SJCRH30 (cell line): Measurements from ENCODE around the gene DNPH1. TPM values are rescaled to one million over a fixed set of nuclear protein-coding genes. Genes with fewer than 3 reads are reported as not detected.

Source experiments
- DNase-seq, 2 experiments: peaks; one replicate each; pipeline ENCODE4 v3.0.0-alpha.2; 2015 to 2020
- H3K27ac ChIP-seq: fragments of 250-450 bp; sonication (Bioruptor Pico); 2 replicates; pipeline ENCODE4 v1.5.1; 2020; ENCODE audit warnings: mild to moderate bottlenecking, moderate library complexity
- H3K27me3 ChIP-seq: fragments of 250-450 bp; sonication (Bioruptor Pico); 2 replicates; pipeline ENCODE4 v1.5.1; 2020; ENCODE audit warnings: mild to moderate bottlenecking, moderate library complexity
- H3K36me3 ChIP-seq: fragments of 250-450 bp; sonication (Bioruptor Pico); 2 replicates; pipeline ENCODE4 v1.5.1; 2020; ENCODE audit warnings: mild to moderate bottlenecking, moderate library complexity
- H3K4me1 ChIP-seq: fragments of 250-450 bp; sonication (Bioruptor Pico); 2 replicates; pipeline ENCODE4 v1.5.1; 2020; ENCODE audit warnings: mild to moderate bottlenecking, moderate library complexity
- H3K4me3 ChIP-seq: fragments of 250-450 bp; sonication (Bioruptor Pico); 2 replicates; pipeline ENCODE4 v1.5.1; 2020; ENCODE audit warnings: mild to moderate bottlenecking, moderate library complexity
- H3K9me3 ChIP-seq: fragments of 250-450 bp; sonication (Bioruptor Pico); replicated peaks from 2 replicates; pipeline ENCODE4 v1.5.1; 2020; ENCODE audit warnings: mild to moderate bottlenecking, moderate library complexity
- total RNA-seq: library from RNA; depleted of rRNA; stranded (reverse); fragments of >200 nt; shearing (Covaris generic); gene quantifications from 2 replicates; pipeline ENCODE4 v1.2.3, GENCODE V29; 2014

The DNPH1 gene
- total RNA-seq, 1 experiment from 2014 or later: 23.8 TPM

DNA sequence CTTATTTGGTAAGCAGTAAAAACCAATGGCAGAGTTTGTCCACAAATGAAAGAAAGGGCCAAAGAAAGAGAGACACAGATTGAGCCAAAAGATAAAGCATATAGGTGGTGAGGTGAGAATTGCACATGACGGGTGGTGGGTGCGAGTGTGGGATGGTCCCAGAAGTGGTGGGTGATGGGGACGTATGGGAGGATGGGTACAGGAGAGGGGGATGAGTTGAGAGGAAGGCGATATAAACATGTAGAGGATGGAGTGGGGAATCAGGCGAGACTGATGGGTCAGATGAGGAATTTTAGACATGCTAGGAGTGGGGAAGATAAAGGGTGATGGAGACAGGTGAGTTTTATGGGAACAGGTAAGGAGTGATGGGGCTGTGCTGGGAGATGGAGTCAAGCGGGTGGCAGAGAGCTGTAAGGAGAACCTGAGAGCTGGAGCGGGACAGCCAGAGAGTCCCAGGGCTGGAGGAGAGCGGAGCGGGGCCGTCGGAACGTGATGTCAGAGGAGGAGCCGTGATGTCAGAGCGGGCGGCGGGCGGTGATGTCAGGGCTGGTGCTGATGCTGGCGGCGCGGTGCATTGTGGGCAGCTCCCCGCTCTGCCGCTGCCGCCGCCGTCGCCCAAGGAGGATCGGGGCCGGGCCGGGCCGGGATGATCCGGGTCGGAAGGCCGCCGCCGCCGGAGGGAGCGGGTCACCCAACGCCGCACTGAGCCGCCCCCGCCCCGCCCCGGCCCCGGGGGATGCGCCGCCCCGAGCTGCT, 13.8 kb upstream of the DNPH1 start, which contains the start of gene TTBK1:
TTBK1 (plus strand) TSS at position 574 of the 756 bp plus-strand sequence. CDS start 3,180 bp downstream, outside the sequence.
- no peaks in the 10 kb centered on the region for H3K36me3 ChIP-seq
- H3K27me3 ChIP-seq: peaks cover 5% of the 10 kb centered on the region
- DNase-seq: no peak
- H3K9me3 ChIP-seq: no peaks in the 10 kb centered on the region
- H3K4me3 ChIP-seq: no peak within 1 kb of the TSS
- H3K4me1 ChIP-seq: no peaks in the 10 kb centered on the region
- no peak within 1 kb of the TSS for H3K27ac ChIP-seq

DNA sequence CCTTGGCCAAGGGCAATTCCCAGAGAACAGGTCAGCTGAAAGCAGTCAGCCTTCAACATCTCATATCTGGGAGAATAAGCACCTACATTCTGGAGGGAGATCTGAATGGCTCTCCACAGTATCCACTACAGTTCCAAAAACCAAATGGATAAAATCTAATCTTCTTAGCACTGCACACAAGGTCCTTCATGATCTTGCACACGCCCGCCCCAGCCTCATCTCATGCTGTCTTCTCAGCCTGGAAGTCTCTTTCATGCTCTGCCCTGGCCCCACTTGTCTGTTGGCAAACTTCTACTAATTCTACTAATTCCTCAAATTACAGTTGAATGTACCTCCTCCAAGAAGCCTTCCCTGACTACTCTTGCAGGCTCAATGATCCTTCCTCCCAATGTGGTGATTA, 12.2 kb upstream of the DNPH1 start:
- Histone ChIP-seq H3K4me3 (no peak overlapping the region), H3K27ac (no peak overlapping the region), H3K9me3 (no peaks in the 10 kb centered on the region), H3K27me3 (peaks cover 10% of the 10 kb centered on the region; the same call in 1 of the 2 replicates), H3K4me1 (no peaks in the 10 kb centered on the region), H3K36me3 (no peaks in the 10 kb centered on the region)
- no peak for DNase-seq

DNA sequence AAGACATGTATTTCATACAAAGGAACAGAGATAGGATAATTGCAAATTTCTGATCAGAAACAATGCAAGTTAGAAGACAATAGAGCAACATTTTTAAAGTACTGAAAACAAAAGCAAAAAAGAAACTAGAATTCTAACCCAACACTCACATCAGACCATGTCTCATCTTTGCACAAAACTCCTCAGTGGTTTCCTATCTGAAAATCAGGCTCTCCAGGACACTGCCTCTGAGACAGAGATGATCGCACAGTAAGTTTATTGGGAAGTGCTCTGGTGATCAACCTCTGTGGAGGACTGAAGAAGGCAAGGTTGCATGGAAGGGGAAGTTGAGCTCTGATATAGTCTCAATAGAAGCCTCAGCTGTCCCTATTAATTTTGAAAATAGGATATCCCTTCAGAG, 11.7 kb upstream of the DNPH1 start:
- no peaks in the 10 kb centered on the region for H3K36me3 ChIP-seq
- no peak overlapping the region for H3K4me3 ChIP-seq
- H3K9me3 ChIP-seq: no peaks in the 10 kb centered on the region
- H3K27ac ChIP-seq: no peak overlapping the region
- no peaks in the 10 kb centered on the region for H3K4me1 ChIP-seq
- peaks cover 13% of the 10 kb centered on the region for H3K27me3 ChIP-seq
- DNase-seq: no peak

GRCh38 chr6:43239054-43239453, 9.8 kb upstream of the DNPH1 start:
- Histone ChIP-seq H3K9me3 (no peaks in the 10 kb centered on the region), H3K27ac (no peak overlapping the region), H3K27me3 (peaks cover 8% of the 10 kb centered on the region; the same call in 1 of the 2 replicates), H3K4me3 (no peak overlapping the region), H3K4me1 (no peaks in the 10 kb centered on the region), H3K36me3 (no peaks in the 10 kb centered on the region)
- no peak for DNase-seq

- DNase-seq: no peak
- no peaks in the 10 kb centered on the region for H3K9me3 ChIP-seq
Observed at GRCh38 chr6:43235841-43236240, 6.6 kb upstream of the DNPH1 start.

DNA sequence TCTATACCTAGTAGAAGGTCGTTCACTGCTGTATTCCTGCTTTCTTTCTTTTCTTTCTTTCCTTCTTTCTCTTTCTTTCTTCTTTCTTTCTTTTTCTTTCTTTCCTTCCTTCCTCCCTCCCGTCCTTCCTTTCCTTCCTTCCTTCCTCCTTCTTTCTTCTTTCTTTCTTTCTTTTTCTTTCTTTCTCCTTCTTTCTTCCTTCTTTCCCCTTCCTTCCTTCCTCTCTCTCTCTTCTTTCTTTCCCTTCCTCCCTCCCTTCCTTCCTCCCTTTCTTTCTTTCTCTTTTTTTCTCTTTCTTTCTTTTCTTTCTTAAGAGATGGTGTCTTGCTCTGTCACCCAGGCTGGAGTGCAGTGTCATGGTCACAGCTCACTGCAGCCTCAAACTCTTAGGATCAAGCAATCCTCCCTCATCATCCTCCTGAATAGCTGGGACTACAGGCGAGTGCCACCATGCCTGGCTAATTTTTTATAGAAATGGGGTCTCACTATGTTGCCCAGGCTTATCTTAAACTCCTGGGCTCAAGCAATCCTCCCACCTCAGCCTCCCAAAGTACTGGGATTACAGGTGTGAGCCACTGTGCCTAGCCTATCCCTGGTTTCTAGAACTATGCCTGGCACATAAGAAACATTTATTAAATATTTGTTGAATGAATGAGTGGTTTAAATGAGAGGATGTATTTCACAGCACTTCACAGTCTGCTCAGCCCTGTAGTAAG, 2.6 kb upstream of the DNPH1 start:
- Histone ChIP-seq H3K9me3 (no peaks in the 10 kb centered on the region), H3K27me3 (peaks cover 3% of the 10 kb centered on the region; the same call in 1 of the 2 replicates), H3K36me3 (no peaks in the 10 kb centered on the region), H3K4me3 (no peak overlapping the region), H3K27ac (no peak overlapping the region), H3K4me1 (no peaks in the 10 kb centered on the region)
- no peak for DNase-seq

More at GRCh38 chr6:43235841-43236240, 6.6 kb upstream of the DNPH1 start:
- H3K4me1 ChIP-seq: no peaks in the 10 kb centered on the region
- H3K4me3 ChIP-seq: no peak overlapping the region
- H3K36me3 ChIP-seq: no peaks in the 10 kb centered on the region
- H3K27me3 ChIP-seq: peaks cover 8% of the 10 kb centered on the region; the same call in 1 of the 2 replicates
- no peak overlapping the region for H3K27ac ChIP-seq

- DNase-seq: no peak
- H3K9me3 ChIP-seq: no peaks in the 10 kb centered on the region
- no peaks in the 10 kb centered on the region for H3K4me1 ChIP-seq
- H3K27me3 ChIP-seq: peaks cover under 1% of the 10 kb centered on the region; the same call in 1 of the 2 replicates
- H3K4me3 ChIP-seq: no peak overlapping the region
- H3K27ac ChIP-seq: no peak overlapping the region
- H3K36me3 ChIP-seq: no peaks in the 10 kb centered on the region
Observed at GRCh38 chr6:43231053-43231452, 1.8 kb upstream of the DNPH1 start.

DNA sequence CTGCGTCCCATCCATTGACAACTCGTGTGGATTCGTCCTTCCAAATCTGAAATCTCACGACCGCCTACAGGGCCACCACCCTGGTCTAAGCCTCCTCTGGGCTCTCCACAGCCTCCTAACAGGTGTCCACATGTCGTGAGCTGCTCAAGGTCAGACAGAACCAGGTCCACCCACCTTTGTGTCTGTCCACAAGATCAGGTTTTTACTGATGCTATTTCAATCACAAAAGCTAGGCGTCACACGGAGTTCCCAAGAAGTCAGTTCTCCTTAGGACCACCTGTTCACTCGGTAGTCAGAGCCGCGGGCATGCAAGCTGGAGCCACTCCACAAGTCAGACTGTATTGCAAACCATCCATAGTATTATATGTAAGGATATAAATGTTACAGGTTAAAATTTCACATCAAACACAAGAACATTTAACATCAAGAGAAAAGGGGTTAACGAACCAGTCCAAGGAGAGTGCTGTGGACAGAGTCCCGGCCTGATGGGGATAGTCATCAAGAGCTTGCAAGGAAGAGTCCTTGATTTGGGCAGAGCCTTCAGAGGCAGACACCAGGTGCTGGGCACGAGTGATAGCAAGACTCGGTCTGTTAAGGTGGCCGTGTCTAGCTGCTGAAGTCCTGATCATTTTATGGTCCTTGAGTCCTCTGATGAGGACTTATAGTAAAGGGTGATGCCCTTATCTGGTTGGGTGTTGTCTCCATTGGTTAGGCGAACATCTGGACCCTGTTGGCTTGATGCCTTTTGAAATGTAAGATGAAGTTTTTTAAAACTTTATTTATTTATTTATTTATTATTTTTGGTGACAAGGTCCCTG, 731 bp upstream of the DNPH1 start:
- Histone ChIP-seq H3K4me3 (peak overlapping the region; percentile 64), H3K27me3 (no peaks in the 10 kb centered on the region), H3K4me1 (no peaks in the 10 kb centered on the region), H3K27ac (no peak overlapping the region), H3K9me3 (no peaks in the 10 kb centered on the region), H3K36me3 (no peaks in the 10 kb centered on the region)
- DNase-seq: no peak

GRCh38 chr6:43226192-43226851, 3.0 kb downstream of the DNPH1 start:
- no peak for DNase-seq
- Histone ChIP-seq H3K4me1 (no peaks in the 10 kb centered on the region), H3K36me3 (0 out of 2 replicates have a peak, but pooled peaks cover 2% of the 10 kb centered on the region)

GRCh38 chr6:43223175-43223574, 6.1 kb downstream of the DNPH1 start:
- no peak overlapping the region for H3K27ac ChIP-seq
- no peak for DNase-seq
- H3K36me3 ChIP-seq: peaks cover 2% of the 10 kb centered on the region; the same call in 1 of the 2 replicates
- no peaks in the 10 kb centered on the region for H3K4me1 ChIP-seq
- no peak overlapping the region for H3K4me3 ChIP-seq
- no peaks in the 10 kb centered on the region for H3K9me3 ChIP-seq
- no peaks in the 10 kb centered on the region for H3K27me3 ChIP-seq

More at GRCh38 chr6:43226192-43226851, 3.0 kb downstream of the DNPH1 start:
- Histone ChIP-seq H3K9me3 (no peaks in the 10 kb centered on the region), H3K27ac (no peak overlapping the region), H3K27me3 (no peaks in the 10 kb centered on the region), H3K4me3 (no peak overlapping the region)

DNA sequence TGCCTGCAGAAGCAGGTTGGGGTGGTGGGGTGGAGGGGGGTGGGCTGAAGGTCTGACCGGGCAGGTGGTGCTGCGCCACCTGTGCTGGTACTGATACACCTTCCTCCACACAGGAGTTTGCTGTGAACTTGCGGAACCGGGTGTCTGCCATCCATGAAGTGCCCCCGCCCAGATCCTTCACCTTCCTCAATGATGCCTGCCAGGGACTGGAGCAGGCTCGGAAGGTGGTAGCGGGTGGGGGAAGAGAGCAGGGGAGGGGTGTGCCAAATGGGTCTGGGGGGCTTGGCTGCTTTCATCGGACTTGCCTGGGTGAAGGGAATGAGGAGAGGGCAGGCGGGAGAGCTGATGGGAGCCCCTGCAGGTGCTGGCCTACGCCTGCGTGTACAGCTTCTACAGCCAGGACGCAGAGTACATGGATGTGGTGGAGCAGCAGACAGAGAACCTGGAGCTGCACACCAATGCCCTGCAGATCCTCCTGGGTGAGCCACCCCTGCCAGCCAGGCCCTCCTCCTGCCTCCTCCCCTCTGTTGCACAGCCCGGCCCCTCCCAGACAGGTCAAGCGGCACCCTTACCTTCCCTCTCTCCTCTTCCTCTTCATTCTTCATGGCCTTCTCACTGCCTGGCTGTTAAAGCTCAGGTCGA, 6.7 kb downstream of the DNPH1 start:
- no peak overlapping the region for H3K27ac ChIP-seq
- H3K4me3 ChIP-seq: no peak overlapping the region
- no peak for DNase-seq
- H3K27me3 ChIP-seq: no peaks in the 10 kb centered on the region
- H3K4me1 ChIP-seq: no peaks in the 10 kb centered on the region
- H3K36me3 ChIP-seq: peaks cover 2% of the 10 kb centered on the region; the same call in 1 of the 2 replicates
- H3K9me3 ChIP-seq: no peaks in the 10 kb centered on the region

DNA sequence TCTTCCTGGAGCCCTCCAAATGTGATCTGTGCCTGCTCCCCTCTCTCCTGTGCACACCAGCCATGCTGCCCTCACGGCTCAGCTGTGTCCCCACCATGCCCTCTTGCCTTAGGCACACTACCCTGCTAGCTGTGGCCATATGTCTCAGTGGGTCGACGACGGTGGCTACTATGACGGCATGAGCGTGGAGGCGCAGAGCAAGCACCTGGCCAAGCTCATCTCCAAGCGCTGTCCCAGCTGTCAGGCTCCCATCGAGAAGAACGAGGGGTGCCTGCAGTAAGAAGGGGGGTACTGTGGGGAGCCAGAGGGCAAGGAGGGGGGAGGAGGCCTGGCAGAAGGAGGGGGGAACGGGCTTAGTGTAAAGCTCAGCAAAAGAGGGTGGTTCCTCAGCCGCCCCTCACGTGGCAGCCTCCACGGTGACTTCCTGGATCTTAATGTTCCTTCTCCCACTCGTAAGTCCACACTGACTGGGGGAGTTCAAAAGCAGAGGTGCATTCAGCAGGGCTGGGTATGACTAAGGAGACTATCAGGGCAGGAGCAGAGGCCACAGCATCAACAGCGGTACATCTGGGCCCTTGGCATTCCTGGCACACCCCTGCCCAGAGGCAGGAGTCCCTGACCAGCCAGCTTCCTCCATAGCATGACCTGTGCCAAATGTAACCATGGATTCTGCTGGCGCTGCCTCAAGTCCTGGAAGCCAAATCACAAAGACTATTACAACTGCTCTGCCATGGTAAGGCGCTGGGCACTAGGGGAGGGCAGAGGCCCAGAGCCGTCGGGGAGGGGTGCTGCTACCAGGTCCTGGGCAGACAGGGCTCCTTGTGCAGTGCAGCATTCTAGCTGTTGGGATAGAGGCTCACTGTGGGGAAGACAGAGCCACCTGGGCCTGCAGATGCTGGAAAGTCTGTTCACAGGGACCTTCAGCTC, 8.0 kb downstream of the DNPH1 start:
- no peaks in the 10 kb centered on the region for H3K27me3 ChIP-seq
- no peak overlapping the region for H3K4me3 ChIP-seq
- H3K9me3 ChIP-seq: no peaks in the 10 kb centered on the region
- H3K27ac ChIP-seq: no peak overlapping the region
- H3K36me3 ChIP-seq: peaks cover 4% of the 10 kb centered on the region; the same call in 1 of the 2 replicates
- H3K4me1 ChIP-seq: no peaks in the 10 kb centered on the region
- DNase-seq: peak; percentile 21 to 23

- Histone ChIP-seq H3K27ac (no peak overlapping the region), H3K4me1 (no peaks in the 10 kb centered on the region), H3K9me3 (no peaks in the 10 kb centered on the region), H3K36me3 (peaks cover 4% of the 10 kb centered on the region; the same call in 1 of the 2 replicates), H3K27me3 (no peaks in the 10 kb centered on the region), H3K4me3 (no peak overlapping the region)
- no peak for DNase-seq
Observed at GRCh38 chr6:43220439-43220951, 8.8 kb downstream of the DNPH1 start.
